GM19452 (cell line): Measurements from ENCODE around the gene UGGT2.
"Not testable (repeated sequence)": the region's sequence is repeated elsewhere in the genome, so short reads cannot be mapped to it uniquely, and the experiment has no call there.

Experiments
- ATAC-seq: cut with Tn5 transposase; IDR thresholded peaks from one replicate; pipeline ENCODE4 v1.9.1; 2021; ENCODE audit not compliant: unreplicated experiment

UGGT2 gene

GRCh38 chr13:95903569-95903968 is 149.6 kb downstream of the UGGT2 start:
- ATAC-seq = no peak

GRCh38 chr13:95902741-95903140 is 150.5 kb downstream of the UGGT2 start:
- ATAC-seq = no peak

GRCh38 chr13:95898256-95898655 is 154.9 kb downstream of the UGGT2 start:
- ATAC-seq = no peak

- ATAC-seq = no peak
These were observed 156.9 kb downstream of the UGGT2 start for GRCh38 chr13:95896301-95896700.

- ATAC-seq = no peak
These were observed 159.3 kb downstream of the UGGT2 start for GRCh38 chr13:95893861-95894260.

- ATAC-seq = no peak
These were observed 171.1 kb downstream of the UGGT2 start for GRCh38 chr13:95882121-95882520.

GRCh38 chr13:95880331-95880730 is 172.9 kb downstream of the UGGT2 start:
- ATAC-seq = no peak

- no peak for ATAC-seq
These were observed 178.9 kb downstream of the UGGT2 start for GRCh38 chr13:95874286-95874685.

- ATAC-seq = no peak
These were observed 182.8 kb downstream of the UGGT2 start for GRCh38 chr13:95870421-95870820.

- no peak for ATAC-seq
These were observed 188.1 kb downstream of the UGGT2 start for GRCh38 chr13:95865080-95865615.

- no peak for ATAC-seq
These were observed 190.8 kb downstream of the UGGT2 start for GRCh38 chr13:95862408-95862807.

GRCh38 chr13:95861296-95861695 is 191.9 kb downstream of the UGGT2 start:
- ATAC-seq = no peak

- ATAC-seq = no peak
These were observed 194.7 kb downstream of the UGGT2 start for GRCh38 chr13:95858286-95859075.

GRCh38 chr13:95845656-95846055 is 207.5 kb downstream of the UGGT2 start:
- not testable (repeated sequence) for ATAC-seq

- no peak for ATAC-seq
These were observed 210.3 kb downstream of the UGGT2 start for GRCh38 chr13:95842898-95843297.

- no peak for ATAC-seq
These were observed 211.3 kb downstream of the UGGT2 start for GRCh38 chr13:95841894-95842293.

- peak; percentile 75 for ATAC-seq
These were observed 219.0 kb downstream of the UGGT2 start for GRCh38 chr13:95834134-95834765.

GRCh38 chr13:95833719-95834118 is 219.5 kb downstream of the UGGT2 start:
- ATAC-seq = no peak

- ATAC-seq = no peak
These were observed 220.1 kb downstream of the UGGT2 start for GRCh38 chr13:95833126-95833525.

- no peak for ATAC-seq
These were observed 230.9 kb downstream of the UGGT2 start for GRCh38 chr13:95822303-95822702.

GRCh38 chr13:95814495-95814894 is 238.7 kb downstream of the UGGT2 start:
- ATAC-seq = no peak

GRCh38 chr13:95813139-95813538 is 240.1 kb downstream of the UGGT2 start:
- no peak for ATAC-seq
